ENCODE results near the gene SWAP70. TPM values are rescaled to one million over a fixed set of nuclear protein-coding genes. Genes with fewer than 3 reads are reported as not detected.

The SWAP70 gene
- total RNA-seq, 1 donor from 2014 or later: 20.4 TPM

GRCh38 chr11:9797300-9797699 lies 133.4 kb downstream of the SWAP70 start:
- Mint-ChIP-seq H3K9me3 (ENCODE audit: low read depth) (no peaks in the 10 kb centered on the region), H3K4me3 (ENCODE audit: unreplicated experiment) (no peak overlapping the region), H3K27ac (ENCODE audit: unreplicated experiment) (no peak overlapping the region), H3K4me1 (ENCODE audit: low read depth) (peaks cover 36% of the 10 kb centered on the region), H3K36me3 (ENCODE audit: low read depth) (peaks cover 7% of the 10 kb centered on the region), H3K27me3 (ENCODE audit: low read depth) (no peaks in the 10 kb centered on the region)
- no peak for TF ChIP-seq CTCF (IDR thresholded peaks at IDR 0.05)
- DNase-seq (ENCODE audit: low spot score): no peak

- Mint-ChIP-seq H3K27me3 (ENCODE audit: low read depth) (no peaks in the 10 kb centered on the region), H3K4me3 (ENCODE audit: unreplicated experiment) (no peak overlapping the region), H3K9me3 (ENCODE audit: low read depth) (no peaks in the 10 kb centered on the region), H3K4me1 (ENCODE audit: low read depth) (peaks cover 58% of the 10 kb centered on the region), H3K27ac (ENCODE audit: unreplicated experiment) (peak overlapping the region; percentile 54), H3K36me3 (ENCODE audit: low read depth) (peaks cover 6% of the 10 kb centered on the region)
- no peak for TF ChIP-seq CTCF (IDR thresholded peaks at IDR 0.05)
- DNase-seq (ENCODE audit: low spot score): no peak
Measured at GRCh38 chr11:9799886-9800285, 136.0 kb downstream of the SWAP70 start.

- no peak for DNase-seq (ENCODE audit: low spot score)
- no peak for TF ChIP-seq CTCF (IDR thresholded peaks at IDR 0.05)
- peaks cover 57% of the 10 kb centered on the region for H3K4me1 Mint-ChIP-seq (ENCODE audit: low read depth)
- H3K27me3 Mint-ChIP-seq (ENCODE audit: low read depth): no peaks in the 10 kb centered on the region
- H3K36me3 Mint-ChIP-seq (ENCODE audit: low read depth): peaks cover 7% of the 10 kb centered on the region
- no peak overlapping the region for H3K4me3 Mint-ChIP-seq (ENCODE audit: unreplicated experiment)
- no peaks in the 10 kb centered on the region for H3K9me3 Mint-ChIP-seq (ENCODE audit: low read depth)
- H3K27ac Mint-ChIP-seq (ENCODE audit: unreplicated experiment): peak overlapping the region; percentile 89
Measured at GRCh38 chr11:9802291-9802861, 138.5 kb downstream of the SWAP70 start.

Other genes starting within 250 kb of the SWAP70 start
- 16.6 to 23.1 TPM (median 18.9 TPM) in 3 replicates for gene ZNF143, start 203.1 kb upstream of the SWAP70 start, total RNA-seq
- 17.8 to 31.2 TPM (median 17.8 TPM) in 3 replicates for gene WEE1, start 90.4 kb upstream of the SWAP70 start, total RNA-seq

All from chondrocyte (in vitro differentiated cells).